Vagina (tissue), 2 donors: ENCODE results near the gene FGF18. TPM values are rescaled to one million over a fixed set of nuclear protein-coding genes. Genes with fewer than 3 reads are reported as not detected.

Experiments used
- DNase-seq, 2 donors: peaks; one replicate each; pipeline ENCODE4 v3.0.0-alpha.2; 2017; ENCODE audit errors: extremely low spot score in 2 of 2
- H3K27ac ChIP-seq: fragments of 200-600 bp; sonication (generic); one replicate; pipeline ENCODE4 v1.5.1; 2019
- H3K27me3 ChIP-seq: fragments of 200-600 bp; sonication (generic); one replicate; pipeline ENCODE4 v1.5.1; 2019
- H3K36me3 ChIP-seq, 2 donors: fragments of 200-600 bp; sonication (generic); one replicate each; pipeline ENCODE4 v1.5.1; 2017 to 2019
- H3K4me1 ChIP-seq: fragments of 200-600 bp; sonication (generic); one replicate; pipeline ENCODE4 v1.5.1; 2019
- H3K4me3 ChIP-seq, 2 donors: fragments of 200-600 bp; sonication (generic); 1 replicate in 1 of 2; 2 replicates in 1 of 2; pipeline ENCODE4 v1.5.1; 2016 to 2019
- H3K9me3 ChIP-seq: fragments of 200-600 bp; sonication (generic); one replicate; pipeline ENCODE4 v1.5.1; 2019
- POLR2A ChIP-seq, 2 donors: fragments of 450-650 bp; IDR thresholded peaks; one replicate each; pipeline ENCODE4 v1.6.1; 2017; ENCODE audit warnings: antibody characterized with exemption in 2 of 2, mild to moderate bottlenecking in 2 of 2, moderate library complexity in 2 of 2
- POLR2AphosphoS5 ChIP-seq, 2 donors: sonication (generic); formaldehyde crosslinking; IDR thresholded peaks; one replicate each; pipeline ENCODE4 v1.9.0; 2017; ENCODE audit warnings: antibody characterized with exemption in 2 of 2, mild to moderate bottlenecking in 2 of 2, low read depth in 1 of 2; ENCODE audit not compliant: insufficient read depth in 1 of 2
- intact Hi-C: fragments of 100-400 bp; cut with DNase I; formaldehyde crosslinking; loops from one replicate; pipeline ENCODE4 v1.15.1; 2023
- total RNA-seq: library from RNA; depleted of rRNA; stranded (reverse); fragments of >200 nt; gene quantifications from one replicate; pipeline ENCODE4 v1.2.3, GENCODE V29; 2016
- TF ChIP-seq, protein P1 (sequence below), 3 experiments: fragments of 450-650 bp in 2 of 3; fragments of 200-600 bp in 1 of 3; sonication (generic) in 1 of 3; IDR thresholded peaks; one replicate each; pipeline ENCODE4 v1.5.1; 2017 to 2019; ENCODE audit warnings: antibody characterized with exemption in 3 of 3, mild to moderate bottlenecking in 2 of 3, moderate library complexity in 2 of 3

The FGF18 gene
- total RNA-seq, 1 donor from 2014 or later = 1.7 TPM

DNA sequence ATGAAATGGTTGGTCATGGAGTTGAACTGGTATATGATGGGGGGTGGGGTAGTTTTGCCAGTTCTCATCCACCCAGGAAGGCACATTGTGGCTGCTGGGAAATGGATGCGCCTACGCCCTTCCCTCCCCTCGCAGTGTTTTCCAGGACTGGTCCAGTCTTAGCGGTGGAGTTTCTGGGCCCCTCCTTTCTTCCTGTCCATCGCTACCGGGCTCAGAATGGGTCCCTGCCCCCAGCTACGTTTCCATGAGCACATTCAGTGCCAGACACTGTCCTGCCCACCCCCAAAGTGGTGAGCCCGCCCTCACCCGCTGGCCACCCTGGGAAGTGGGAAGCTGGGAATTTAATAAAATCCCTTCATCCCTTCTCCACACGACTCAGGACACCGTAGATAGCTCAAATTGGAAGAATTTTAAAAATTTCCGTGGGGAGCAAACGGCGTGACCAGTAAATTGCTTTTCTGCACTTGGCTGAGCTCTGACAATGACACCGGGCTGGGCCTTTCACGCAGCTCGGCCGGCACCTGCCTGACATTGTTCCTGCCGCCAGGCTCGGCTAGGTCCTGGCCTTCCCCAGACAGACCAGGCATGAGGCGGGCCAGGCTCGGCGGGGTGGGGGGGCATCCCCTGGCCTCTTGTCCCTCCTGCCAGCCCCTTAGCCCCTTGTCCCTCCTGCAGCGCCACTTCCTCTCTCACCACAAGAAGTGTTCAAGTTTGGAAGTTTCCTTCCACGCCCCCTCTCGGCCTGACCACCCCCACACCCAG lies 3.6 kb downstream of the FGF18 start:
- H3K27ac ChIP-seq = no peak overlapping the region
- peak in 1 of 2 donors; percentile 77 for DNase-seq
- no peaks in the 10 kb centered on the region for H3K9me3 ChIP-seq
- no peak overlapping the region for H3K4me3 ChIP-seq
- intact Hi-C loops = no loop called here
- H3K4me1 ChIP-seq = peaks cover 26% of the 10 kb centered on the region
- H3K27me3 ChIP-seq = peaks cover 4% of the 10 kb centered on the region
- no peaks in the 10 kb centered on the region for H3K36me3 ChIP-seq
- TF ChIP-seq POLR2AphosphoS5 (IDR thresholded peaks at IDR 0.05; ENCODE audit: insufficient read depth in 1 of 2, low read depth in 1 of 2) (no peak), POLR2A (IDR thresholded peaks at IDR 0.05) (no peak)
- TF ChIP-seq, protein P1, sequence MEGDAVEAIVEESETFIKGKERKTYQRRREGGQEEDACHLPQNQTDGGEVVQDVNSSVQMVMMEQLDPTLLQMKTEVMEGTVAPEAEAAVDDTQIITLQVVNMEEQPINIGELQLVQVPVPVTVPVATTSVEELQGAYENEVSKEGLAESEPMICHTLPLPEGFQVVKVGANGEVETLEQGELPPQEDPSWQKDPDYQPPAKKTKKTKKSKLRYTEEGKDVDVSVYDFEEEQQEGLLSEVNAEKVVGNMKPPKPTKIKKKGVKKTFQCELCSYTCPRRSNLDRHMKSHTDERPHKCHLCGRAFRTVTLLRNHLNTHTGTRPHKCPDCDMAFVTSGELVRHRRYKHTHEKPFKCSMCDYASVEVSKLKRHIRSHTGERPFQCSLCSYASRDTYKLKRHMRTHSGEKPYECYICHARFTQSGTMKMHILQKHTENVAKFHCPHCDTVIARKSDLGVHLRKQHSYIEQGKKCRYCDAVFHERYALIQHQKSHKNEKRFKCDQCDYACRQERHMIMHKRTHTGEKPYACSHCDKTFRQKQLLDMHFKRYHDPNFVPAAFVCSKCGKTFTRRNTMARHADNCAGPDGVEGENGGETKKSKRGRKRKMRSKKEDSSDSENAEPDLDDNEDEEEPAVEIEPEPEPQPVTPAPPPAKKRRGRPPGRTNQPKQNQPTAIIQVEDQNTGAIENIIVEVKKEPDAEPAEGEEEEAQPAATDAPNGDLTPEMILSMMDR (IDR thresholded peaks at IDR 0.05) = no peak

DNA sequence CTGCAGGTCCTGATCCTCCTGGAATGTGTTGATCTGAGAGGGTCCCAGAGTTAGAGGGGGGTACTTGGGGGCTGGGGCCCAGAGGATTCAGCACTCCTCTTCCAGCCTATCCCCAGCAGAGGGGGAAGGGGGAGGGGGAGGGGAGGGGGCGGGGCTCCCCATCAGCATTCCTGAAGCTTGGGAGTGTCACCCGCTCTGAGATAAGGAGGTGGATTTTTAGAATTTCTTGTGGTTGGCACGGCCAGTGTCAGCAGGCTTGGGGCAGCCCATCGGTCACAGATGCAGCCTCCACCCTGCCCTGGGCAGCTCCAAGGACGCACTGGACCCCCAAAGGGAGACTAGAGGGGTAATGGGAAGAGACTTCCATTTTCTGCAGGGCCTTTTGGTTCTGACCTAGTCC lies 5.3 kb downstream of the FGF18 start:
- Histone ChIP-seq H3K36me3 (no peaks in the 10 kb centered on the region), H3K27ac (no peak overlapping the region), H3K4me1 (peaks cover 15% of the 10 kb centered on the region), H3K4me3 (no peak overlapping the region), H3K27me3 (peaks cover 4% of the 10 kb centered on the region), H3K9me3 (no peaks in the 10 kb centered on the region)
- peak in 1 of 2 donors; percentile 64 for DNase-seq
- intact Hi-C loops = no loop called here
- TF ChIP-seq, protein P1 (IDR thresholded peaks at IDR 0.05) = no peak
- TF ChIP-seq POLR2AphosphoS5 (IDR thresholded peaks at IDR 0.05; ENCODE audit: insufficient read depth in 1 of 2, low read depth in 1 of 2) = no peak
- TF ChIP-seq POLR2A (IDR thresholded peaks at IDR 0.05) = no peak

DNA sequence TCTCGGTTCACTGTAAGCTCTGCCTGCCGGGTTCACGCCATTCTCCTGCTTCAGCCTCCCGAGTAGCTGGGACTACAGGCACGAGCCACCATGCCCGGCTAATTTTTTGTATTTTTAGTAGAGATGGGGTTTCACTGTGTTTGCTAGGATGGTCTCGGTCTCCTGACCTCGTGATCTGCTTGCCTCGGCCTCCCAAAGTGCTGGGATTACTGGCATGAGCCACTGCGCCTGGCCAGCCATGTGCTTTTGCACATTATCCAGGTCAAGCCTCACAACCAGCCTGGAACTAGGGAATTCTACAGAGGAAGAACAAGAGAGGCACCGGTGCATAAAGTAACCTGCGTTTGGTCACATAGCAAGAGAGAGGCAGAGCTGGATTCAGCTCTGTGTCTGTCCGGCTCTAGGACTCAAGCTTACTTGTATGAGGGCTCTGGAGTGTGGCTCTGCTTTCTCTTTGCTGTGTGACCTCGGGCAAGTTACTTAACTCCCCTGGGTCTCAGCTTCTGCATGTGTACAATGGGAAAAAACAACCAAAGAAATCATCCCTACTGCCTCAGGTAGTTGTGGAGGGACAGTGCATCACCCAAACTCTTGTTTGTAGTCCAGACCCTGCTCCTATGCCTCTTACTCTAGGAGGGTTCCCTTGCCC lies 6.3 kb downstream of the FGF18 start:
- intact Hi-C loops = no loop called here
- Histone ChIP-seq H3K27me3 (peaks cover 4% of the 10 kb centered on the region), H3K4me3 (no peak overlapping the region), H3K9me3 (no peaks in the 10 kb centered on the region), H3K27ac (no peak overlapping the region), H3K36me3 (no peaks in the 10 kb centered on the region), H3K4me1 (peaks cover 7% of the 10 kb centered on the region)
- no peak for DNase-seq
- TF ChIP-seq POLR2A (IDR thresholded peaks at IDR 0.05) (no peak), POLR2AphosphoS5 (IDR thresholded peaks at IDR 0.05; ENCODE audit: insufficient read depth in 1 of 2, low read depth in 1 of 2) (no peak)
- TF ChIP-seq, protein P1 (IDR thresholded peaks at IDR 0.05) = no peak

DNA sequence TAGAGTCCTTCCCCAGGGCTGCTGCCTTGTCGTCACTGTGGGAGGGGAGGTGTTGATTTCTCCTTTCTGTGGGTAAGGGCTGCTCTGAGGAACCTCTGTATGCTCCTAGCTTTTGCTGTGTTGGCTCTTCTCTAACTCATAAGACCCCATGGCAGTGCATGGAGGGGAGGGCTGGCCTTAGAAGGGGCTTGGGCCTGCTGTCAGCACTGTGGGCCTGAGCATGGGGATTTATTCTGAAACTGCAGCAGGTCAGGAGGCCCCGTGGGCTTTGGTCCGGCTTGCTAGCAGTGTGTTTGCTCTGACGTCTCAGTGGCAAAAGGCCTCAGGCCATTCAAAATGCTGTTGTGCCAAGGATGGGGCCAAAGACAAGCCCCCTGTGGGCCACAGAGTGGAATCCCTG lies 6.8 kb downstream of the FGF18 start:
- DNase-seq = peak in 1 of 2 donors; percentile 64
- no peak overlapping the region for H3K27ac ChIP-seq
- TF ChIP-seq, protein P1 (IDR thresholded peaks at IDR 0.05) = no peak
- no peak for TF ChIP-seq POLR2A (IDR thresholded peaks at IDR 0.05)
- TF ChIP-seq POLR2AphosphoS5 (IDR thresholded peaks at IDR 0.05; ENCODE audit: insufficient read depth in 1 of 2, low read depth in 1 of 2) = no peak
- no peaks in the 10 kb centered on the region for H3K9me3 ChIP-seq
- no peaks in the 10 kb centered on the region for H3K36me3 ChIP-seq
- H3K4me3 ChIP-seq = no peak overlapping the region
- H3K4me1 ChIP-seq = peaks cover 2% of the 10 kb centered on the region
- H3K27me3 ChIP-seq = no peaks in the 10 kb centered on the region
- intact Hi-C loops = no loop called here

DNA sequence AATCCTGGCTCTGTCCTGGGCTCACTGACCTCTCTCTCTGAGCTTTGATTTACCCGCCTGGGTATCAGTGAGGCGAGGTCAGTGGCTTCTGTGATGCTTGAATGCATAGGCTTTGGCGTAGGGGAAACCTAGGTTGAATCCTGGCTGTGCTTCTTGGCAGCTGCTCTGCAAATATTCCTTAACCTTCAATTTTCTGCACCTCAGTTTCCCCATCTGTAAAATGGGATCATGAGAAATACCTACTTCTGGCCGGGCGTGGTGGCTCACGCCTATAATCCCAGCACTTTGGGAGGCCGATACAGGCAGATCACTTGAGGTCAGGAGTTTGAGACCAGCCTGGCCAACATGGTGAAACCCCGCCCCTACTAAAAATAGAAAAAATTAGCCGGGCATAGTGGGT lies 7.2 kb downstream of the FGF18 start:
- Histone ChIP-seq H3K27me3 (no peaks in the 10 kb centered on the region), H3K4me1 (no peaks in the 10 kb centered on the region), H3K36me3 (no peaks in the 10 kb centered on the region), H3K9me3 (no peaks in the 10 kb centered on the region), H3K4me3 (no peak overlapping the region), H3K27ac (no peak overlapping the region)
- intact Hi-C loops = no loop called here
- no peak for DNase-seq
- TF ChIP-seq POLR2AphosphoS5 (IDR thresholded peaks at IDR 0.05; ENCODE audit: insufficient read depth in 1 of 2, low read depth in 1 of 2) = no peak
- no peak for TF ChIP-seq POLR2A (IDR thresholded peaks at IDR 0.05)
- TF ChIP-seq, protein P1 (IDR thresholded peaks at IDR 0.05) = no peak
